Measurements from ENCODE around the gene ALPP.

ALPP gene

GRCh38 chr2:232420463-232421188, 42.1 kb downstream of the ALPP start (continued):
- no peak for TF ChIP-seq ZNF280D (tag by site-specific recombination; IDR thresholded peaks at IDR 0.05)
- TF ChIP-seq ZNF600 (tag by site-specific recombination; IDR thresholded peaks at IDR 0.05), result 0 out of 2 replicates have a peak, but pooled peaks have one; percentile 18
- 0 out of 2 replicates have a peak, but pooled peaks have one; percentile 19 for TF ChIP-seq ZNF660 (tag by site-specific recombination; IDR thresholded peaks at IDR 0.05)
- TF ChIP-seq CTCF (tag by site-specific recombination; IDR thresholded peaks at IDR 0.05), result peak; percentile 50; the same call in 1 of the 2 replicates
- no peak for TF ChIP-seq ZFP37 (tag by site-specific recombination; IDR thresholded peaks at IDR 0.05)
- no peak for TF ChIP-seq ZNF596 (tag by site-specific recombination; IDR thresholded peaks at IDR 0.05)
- TF ChIP-seq PRDM10 (tag by site-specific recombination; IDR thresholded peaks at IDR 0.05), result 0 out of 2 replicates have a peak, but pooled peaks have one; percentile 10
- no peak for TF ChIP-seq ZNF747 (tag by site-specific recombination; IDR thresholded peaks at IDR 0.05)
- TF ChIP-seq ZBTB26 (tag by site-specific recombination; optimal IDR thresholded peaks at IDR 0.05), result peak; percentile 62
- peak; percentile 61; the same call in 1 of the 2 replicates for TF ChIP-seq ZBTB6 (tag by site-specific recombination; IDR thresholded peaks at IDR 0.05)
- TF ChIP-seq SCRT2 (tag by site-specific recombination; IDR thresholded peaks at IDR 0.05), result peak; percentile 87
- no peak for TF ChIP-seq ZSCAN4 (tag by site-specific recombination; IDR thresholded peaks at IDR 0.05)
- TF ChIP-seq AEBP2 (tag by site-specific recombination; IDR thresholded peaks at IDR 0.05; ENCODE audit: borderline replicate concordance), result no peak

Data from HEK293 (cell line).